MM.1S (cell line): ENCODE measurements around the gene KRT9.

Experiments used
- DNase-seq: peaks from one replicate; pipeline ENCODE4 v3.0.0-alpha.2; 2015
- H2AFZ ChIP-seq: fragments of 300-600 bp; sonication (generic); 2 replicates; pipeline ENCODE4 v1.6.0; 2016; ENCODE audit warnings: antibody characterized with exemption, low read length
- H3F3A ChIP-seq: fragments of 300-600 bp; sonication (generic); 2 replicates; pipeline ENCODE4 v1.6.1; 2016; ENCODE audit warnings: mild to moderate bottlenecking, antibody characterized with exemption, low read length, moderate library complexity, mixed read lengths; ENCODE audit not compliant: insufficient read depth
- H3K27ac ChIP-seq: fragments of 300-600 bp; sonication (generic); 2 replicates; pipeline ENCODE4 v1.5.1; 2016; ENCODE audit warnings: mild to moderate bottlenecking, low read length
- H3K27me3 ChIP-seq: fragments of 300-600 bp; sonication (generic); replicated peaks from 2 replicates; pipeline ENCODE4 v1.6.0; 2016; ENCODE audit warnings: low read length; ENCODE audit not compliant: insufficient read depth
- H3K36me3 ChIP-seq: fragments of 300-600 bp; sonication (generic); replicated peaks from 2 replicates; pipeline ENCODE4 v1.6.1; 2016; ENCODE audit warnings: mild to moderate bottlenecking, low read length, mixed read lengths; ENCODE audit not compliant: insufficient read depth
- H3K4me1 ChIP-seq: fragments of 300-600 bp; sonication (generic); 2 replicates; pipeline ENCODE4 v1.6.1; 2016; ENCODE audit warnings: low read length, mixed read lengths
- H3K4me2 ChIP-seq: fragments of 300-600 bp; sonication (generic); 2 replicates; pipeline ENCODE4 v1.6.0; 2016; ENCODE audit warnings: low read depth, low read length
- H3K4me3 ChIP-seq: fragments of 300-600 bp; sonication (generic); 2 replicates; pipeline ENCODE4 v1.5.1; 2016; ENCODE audit warnings: low read length, mixed read lengths
- H3K79me2 ChIP-seq: fragments of 300-600 bp; sonication (generic); 2 replicates; pipeline ENCODE4 v1.6.1; 2016; ENCODE audit warnings: mixed run types, low read length, mixed read lengths
- H3K9ac ChIP-seq: fragments of 300-600 bp; sonication (generic); 2 replicates; pipeline ENCODE4 v1.6.1; 2016; ENCODE audit warnings: low read length, mixed read lengths
- H3K9me2 ChIP-seq: fragments of 300-600 bp; sonication (generic); replicated peaks from 2 replicates; pipeline ENCODE4 v1.6.1; 2016; ENCODE audit warnings: mild to moderate bottlenecking, low read length, mixed read lengths; ENCODE audit not compliant: insufficient read depth
- H3K9me3 ChIP-seq: fragments of 300-600 bp; sonication (generic); replicated peaks from 2 replicates; pipeline ENCODE4 v1.6.1; 2016; ENCODE audit warnings: mild to moderate bottlenecking, low read length, mixed read lengths; ENCODE audit not compliant: insufficient read depth
- H4K20me1 ChIP-seq: fragments of 300-600 bp; sonication (generic); 2 replicates; pipeline ENCODE4 v1.6.1; 2016; ENCODE audit warnings: mild to moderate bottlenecking, low read length, moderate library complexity, mixed read lengths; ENCODE audit not compliant: insufficient read depth
- EZH2 ChIP-seq: fragments of 300-600 bp; sonication (generic); optimal IDR thresholded peaks from 2 replicates; pipeline ENCODE3; 2017; ENCODE audit warnings: low read depth, mild to moderate bottlenecking, antibody characterized with exemption, low read length, mixed read lengths
- EZH2phosphoT487 ChIP-seq: fragments of 300-600 bp; sonication (generic); IDR thresholded peaks from 2 replicates; pipeline ENCODE4 v1.6.1; 2018; ENCODE audit warnings: antibody characterized with exemption, low read length
- TF ChIP-seq, protein P1 (sequence below): fragments of 300-600 bp; sonication (generic); IDR thresholded peaks from 2 replicates; pipeline ENCODE4 v1.5.1; 2016; ENCODE audit warnings: antibody characterized with exemption, low read length, mixed read lengths

The KRT9 gene

DNA sequence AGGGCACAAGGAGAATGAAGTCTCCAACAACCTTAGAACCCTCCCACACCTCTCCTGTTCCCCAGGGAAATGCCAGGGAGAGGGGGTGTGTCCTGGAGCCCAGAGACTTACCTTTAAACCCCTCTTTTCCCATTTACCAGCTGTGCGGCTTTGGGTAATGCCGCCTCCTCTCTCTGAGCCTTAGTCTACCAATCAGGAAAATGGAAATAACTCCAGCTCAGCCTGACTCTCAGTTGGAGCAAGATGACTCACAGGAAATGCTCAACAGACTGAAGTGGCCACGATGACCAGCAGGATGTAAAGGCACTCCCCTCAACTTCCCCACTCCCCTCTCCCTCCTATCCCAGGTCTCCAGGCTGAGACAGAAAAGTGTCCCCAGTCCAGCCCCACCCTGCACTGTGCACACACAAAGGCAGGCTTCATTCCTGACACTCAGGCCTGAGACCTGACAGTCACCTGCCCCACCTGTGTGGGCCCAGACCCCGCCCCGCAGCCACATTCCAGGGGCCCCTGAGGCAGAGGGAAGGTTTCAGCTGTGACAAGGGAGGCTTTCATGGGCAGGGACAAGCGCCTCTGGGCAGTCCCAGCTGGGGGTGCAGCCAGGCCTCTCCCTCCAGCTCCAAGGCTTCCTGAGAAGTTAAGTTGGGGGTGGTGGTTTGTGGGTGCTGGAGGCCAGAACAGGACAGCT, 50.1 kb downstream of the KRT9 start:
- H3K9me3 ChIP-seq, result no peaks in the 10 kb centered on the region
- H2AFZ ChIP-seq, result no peak overlapping the region
- H3K9ac ChIP-seq, result no peak overlapping the region
- no peak overlapping the region for H3K4me3 ChIP-seq
- no peak for DNase-seq
- peaks cover 22% of the 10 kb centered on the region for H3K4me1 ChIP-seq
- H3K79me2 ChIP-seq, result no peaks in the 10 kb centered on the region
- no peaks in the 10 kb centered on the region for H3F3A ChIP-seq
- TF ChIP-seq, protein P1, sequence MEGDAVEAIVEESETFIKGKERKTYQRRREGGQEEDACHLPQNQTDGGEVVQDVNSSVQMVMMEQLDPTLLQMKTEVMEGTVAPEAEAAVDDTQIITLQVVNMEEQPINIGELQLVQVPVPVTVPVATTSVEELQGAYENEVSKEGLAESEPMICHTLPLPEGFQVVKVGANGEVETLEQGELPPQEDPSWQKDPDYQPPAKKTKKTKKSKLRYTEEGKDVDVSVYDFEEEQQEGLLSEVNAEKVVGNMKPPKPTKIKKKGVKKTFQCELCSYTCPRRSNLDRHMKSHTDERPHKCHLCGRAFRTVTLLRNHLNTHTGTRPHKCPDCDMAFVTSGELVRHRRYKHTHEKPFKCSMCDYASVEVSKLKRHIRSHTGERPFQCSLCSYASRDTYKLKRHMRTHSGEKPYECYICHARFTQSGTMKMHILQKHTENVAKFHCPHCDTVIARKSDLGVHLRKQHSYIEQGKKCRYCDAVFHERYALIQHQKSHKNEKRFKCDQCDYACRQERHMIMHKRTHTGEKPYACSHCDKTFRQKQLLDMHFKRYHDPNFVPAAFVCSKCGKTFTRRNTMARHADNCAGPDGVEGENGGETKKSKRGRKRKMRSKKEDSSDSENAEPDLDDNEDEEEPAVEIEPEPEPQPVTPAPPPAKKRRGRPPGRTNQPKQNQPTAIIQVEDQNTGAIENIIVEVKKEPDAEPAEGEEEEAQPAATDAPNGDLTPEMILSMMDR, result no peak
- no peak for TF ChIP-seq EZH2phosphoT487
- no peak for TF ChIP-seq EZH2
- peaks cover 2% of the 10 kb centered on the region; the same call in 1 of the 2 replicates for H3K27me3 ChIP-seq
- no peaks in the 10 kb centered on the region for H4K20me1 ChIP-seq
- H3K27ac ChIP-seq, result no peak overlapping the region
- H3K4me2 ChIP-seq, result no peak overlapping the region
- no peaks in the 10 kb centered on the region for H3K36me3 ChIP-seq
- no peaks in the 10 kb centered on the region for H3K9me2 ChIP-seq

DNA sequence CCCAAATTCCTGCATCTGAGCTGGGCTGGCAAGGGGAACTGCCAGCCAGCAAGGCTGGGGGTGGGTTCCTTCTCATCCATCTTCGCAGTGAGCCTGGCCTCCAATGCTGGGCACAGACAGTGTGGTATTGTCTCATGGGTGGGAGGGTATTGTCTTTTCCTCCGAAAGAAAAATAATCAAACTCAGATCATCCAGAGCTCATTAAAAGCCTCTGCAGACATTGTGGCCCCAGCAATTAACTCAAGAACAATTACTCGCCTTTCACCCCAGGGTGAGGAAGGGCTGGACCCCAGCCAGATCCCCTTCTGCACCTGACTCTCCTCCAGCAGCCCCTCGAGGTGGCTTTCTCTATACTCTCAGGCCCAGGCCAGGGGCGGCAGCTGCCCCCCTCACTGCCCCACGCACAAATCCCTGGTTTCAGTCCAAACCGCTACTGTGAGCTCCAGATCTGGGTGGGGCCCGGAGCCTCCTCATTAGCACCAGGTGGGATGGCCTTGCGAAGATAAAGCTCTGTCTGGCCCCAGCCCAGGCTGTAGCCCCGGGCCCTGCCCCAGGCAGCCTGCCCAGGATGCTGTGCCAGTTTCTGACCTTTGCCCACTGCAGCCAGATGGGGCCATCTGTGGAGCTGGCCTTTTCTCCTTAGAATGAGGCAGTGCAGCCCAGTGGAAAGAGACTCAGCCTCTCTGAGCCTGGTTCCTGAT, 50.9 kb downstream of the KRT9 start:
- Histone ChIP-seq H3K9ac (no peak overlapping the region), H3K4me2 (no peak overlapping the region), H3F3A (no peaks in the 10 kb centered on the region), H2AFZ (no peak overlapping the region), H3K4me1 (peaks cover 22% of the 10 kb centered on the region), H3K9me3 (no peaks in the 10 kb centered on the region), H3K79me2 (no peaks in the 10 kb centered on the region), H3K4me3 (no peak overlapping the region), H3K36me3 (no peaks in the 10 kb centered on the region), H4K20me1 (no peaks in the 10 kb centered on the region), H3K9me2 (no peaks in the 10 kb centered on the region), H3K27me3 (no peaks in the 10 kb centered on the region), H3K27ac (no peak overlapping the region)
- DNase-seq, result no peak
- TF ChIP-seq, protein P1, result no peak
- no peak for TF ChIP-seq EZH2
- no peak for TF ChIP-seq EZH2phosphoT487

DNA sequence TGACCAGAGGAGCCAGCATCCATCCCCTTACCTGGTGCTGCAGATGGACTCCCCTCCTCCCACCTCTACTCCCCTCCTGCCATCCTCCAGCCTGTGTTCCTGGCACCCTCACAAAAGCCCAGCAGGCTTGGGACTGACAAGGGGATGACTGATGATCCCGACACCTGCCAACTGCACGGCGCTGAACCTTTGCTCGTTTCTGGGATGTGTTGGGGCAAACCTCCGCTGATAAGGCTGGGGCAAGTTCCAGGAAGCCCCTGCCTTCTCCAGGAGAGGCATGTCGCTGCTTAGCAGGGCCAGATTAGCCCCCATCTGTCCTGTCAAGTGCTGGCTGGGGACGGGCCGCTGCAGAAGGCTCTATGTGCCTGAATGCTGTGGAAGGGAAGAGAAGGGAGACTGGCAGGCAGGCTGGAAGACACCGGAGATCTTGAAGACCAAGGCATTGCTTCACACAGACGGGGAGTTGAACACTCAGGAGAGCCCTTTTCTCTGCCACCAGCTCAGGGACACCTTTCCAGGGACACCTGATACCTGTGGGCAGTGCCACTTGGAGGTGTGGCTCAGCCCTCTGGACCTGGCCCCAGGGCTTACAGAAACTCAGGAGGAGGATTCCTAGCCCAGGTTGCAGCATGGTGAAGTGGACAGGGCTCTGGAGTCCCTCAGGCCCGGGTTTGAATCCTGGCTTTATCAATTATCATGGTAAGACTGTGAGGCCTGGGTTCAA, 52.2 kb downstream of the KRT9 start:
- Histone ChIP-seq H4K20me1 (no peaks in the 10 kb centered on the region), H3K9ac (no peak overlapping the region), H3K9me3 (no peaks in the 10 kb centered on the region), H3K27me3 (no peaks in the 10 kb centered on the region), H3K4me1 (peaks cover 22% of the 10 kb centered on the region), H3K27ac (no peak overlapping the region), H3K4me2 (no peak overlapping the region), H3K4me3 (no peak overlapping the region), H3K79me2 (no peaks in the 10 kb centered on the region), H3K36me3 (no peaks in the 10 kb centered on the region), H2AFZ (no peak overlapping the region), H3F3A (no peaks in the 10 kb centered on the region), H3K9me2 (no peaks in the 10 kb centered on the region)
- no peak for DNase-seq
- TF ChIP-seq, protein P1, result no peak
- TF ChIP-seq EZH2 (no peak), EZH2phosphoT487 (no peak)
